GM19351 (cell line): ENCODE data around the gene KCNA1.
"Not testable (repeated sequence)": the region's sequence is repeated elsewhere in the genome, so short reads cannot be mapped to it uniquely, and the experiment has no call there.

Source experiments
- ATAC-seq: cut with Tn5 transposase; IDR thresholded peaks from one replicate; pipeline ENCODE4 v1.9.1; 2021; ENCODE audit warnings: mild to moderate bottlenecking, moderate library complexity; ENCODE audit not compliant: unreplicated experiment

Gene KCNA1

DNA sequence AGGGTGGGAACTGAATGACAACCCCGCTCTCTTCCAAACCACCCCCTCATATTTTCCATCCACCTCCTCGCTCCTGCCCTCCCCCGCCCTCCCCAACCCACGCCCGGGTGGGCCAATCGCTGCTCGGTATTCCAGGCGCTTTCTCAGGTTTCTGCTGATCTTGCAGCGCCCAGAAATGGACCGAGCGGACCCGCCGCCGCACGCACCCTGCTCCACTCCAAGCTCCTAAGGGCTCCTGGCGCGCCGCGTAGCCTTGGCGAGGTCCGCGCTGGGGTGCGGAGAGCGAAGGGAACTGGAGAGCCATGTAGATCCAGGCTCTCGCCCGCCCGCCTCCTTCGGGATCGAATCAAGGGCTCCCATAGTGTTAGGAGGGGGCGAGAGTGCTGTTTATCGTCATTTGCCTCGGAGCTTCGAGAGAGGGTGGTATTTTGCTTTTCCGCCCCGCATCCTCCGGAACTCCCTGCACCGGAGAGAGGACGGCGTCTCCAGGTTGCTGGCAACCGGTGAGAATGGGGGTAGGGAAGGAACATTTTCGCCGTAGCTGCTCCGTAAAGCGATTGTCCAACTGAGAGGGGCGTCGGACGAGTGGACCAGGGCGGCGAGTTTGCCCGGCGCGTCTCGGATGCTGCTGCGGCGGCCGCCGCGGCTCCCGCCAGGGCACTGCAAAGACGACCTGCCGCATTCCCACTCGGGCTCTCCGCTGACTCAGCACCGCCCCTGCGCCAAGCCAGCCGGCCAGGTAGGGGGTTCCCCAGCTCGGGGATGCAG, at the start of gene KCNA1:
TSS of gene KCNA1 (plus strand) at position 172 of the 768 bp plus-strand sequence. CDS start 1,474 bp downstream, outside the sequence.
- ATAC-seq: no peak

DNA sequence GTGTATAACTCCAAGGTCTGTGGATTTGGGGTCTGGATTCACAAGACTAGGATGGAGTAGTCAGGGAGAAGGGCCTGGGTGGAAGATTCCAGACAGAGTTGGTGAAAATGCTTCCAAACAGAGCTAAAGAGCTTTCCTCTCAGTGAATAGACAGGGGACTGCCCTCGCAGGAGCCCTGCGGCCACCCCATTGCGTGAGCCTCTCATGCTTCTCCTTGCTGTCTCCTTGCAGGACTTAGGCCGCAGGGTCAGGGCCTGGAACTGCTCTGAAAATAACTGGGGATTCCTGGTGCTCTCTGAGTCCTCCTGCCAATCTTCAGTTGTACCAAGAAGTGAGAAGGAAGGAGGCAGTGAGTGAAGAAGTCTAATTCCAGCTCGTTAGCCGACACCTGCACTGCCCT, 49.0 kb upstream of the KCNA1 start:
- ATAC-seq: no peak

DNA sequence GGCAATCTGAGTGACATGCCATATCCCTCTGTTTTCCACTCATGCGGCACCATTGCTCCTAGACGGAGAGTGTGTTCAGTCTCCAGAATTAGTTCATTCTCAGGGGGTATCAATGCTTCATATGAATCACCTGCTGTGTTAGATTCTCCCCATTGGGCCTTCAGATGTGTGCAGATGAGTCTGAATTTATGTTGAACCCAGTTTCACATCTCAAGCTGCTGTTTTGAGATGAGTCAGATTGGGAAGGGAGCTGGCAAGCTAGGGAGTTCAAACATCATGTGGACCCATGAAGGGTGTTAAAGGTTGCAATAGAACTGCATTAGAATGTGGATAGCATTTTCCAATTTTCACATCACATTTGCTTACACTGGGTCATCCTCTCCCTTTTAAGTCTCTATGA, 46.9 kb upstream of the KCNA1 start:
- no peak for ATAC-seq

DNA sequence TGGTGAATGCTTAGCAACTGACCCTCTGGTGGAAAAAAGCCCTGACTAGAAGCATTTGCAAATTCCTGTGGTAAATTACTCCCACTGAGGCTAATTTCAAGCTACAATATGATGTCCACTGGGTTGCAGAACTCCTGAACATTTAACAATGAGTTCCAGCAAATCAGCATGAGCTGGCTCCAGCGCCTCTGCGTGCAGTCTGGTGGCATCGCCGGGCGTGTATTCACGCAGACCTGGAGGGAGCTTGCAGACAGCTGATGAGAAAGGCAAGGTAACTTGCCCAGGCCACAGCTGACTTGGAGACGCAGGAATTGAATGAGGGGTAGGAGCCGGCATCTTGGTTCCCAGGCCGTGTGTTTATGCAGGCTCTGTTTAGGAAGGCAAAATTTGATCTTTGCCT, 45.1 kb upstream of the KCNA1 start:
- no peak for ATAC-seq

DNA sequence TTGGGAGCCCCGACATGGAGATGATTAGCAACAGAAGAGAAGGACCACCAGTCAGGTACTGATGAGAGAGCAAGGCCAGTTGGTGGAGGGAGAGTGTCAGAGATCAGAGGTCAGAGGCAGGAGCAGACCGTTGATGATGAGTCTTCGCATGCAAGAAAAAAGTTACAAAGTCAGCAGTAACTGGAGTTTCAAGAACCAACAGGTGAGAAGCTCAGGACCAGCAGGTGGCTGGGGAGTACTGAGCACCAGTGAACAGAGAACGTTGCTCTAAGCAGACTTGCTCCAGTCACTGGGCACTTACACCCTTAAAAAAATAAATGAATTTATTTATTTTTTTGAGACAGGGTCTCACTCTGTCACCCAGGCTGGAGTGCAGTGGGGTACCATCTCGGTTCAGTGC, 44.5 kb upstream of the KCNA1 start:
- ATAC-seq: no peak

DNA sequence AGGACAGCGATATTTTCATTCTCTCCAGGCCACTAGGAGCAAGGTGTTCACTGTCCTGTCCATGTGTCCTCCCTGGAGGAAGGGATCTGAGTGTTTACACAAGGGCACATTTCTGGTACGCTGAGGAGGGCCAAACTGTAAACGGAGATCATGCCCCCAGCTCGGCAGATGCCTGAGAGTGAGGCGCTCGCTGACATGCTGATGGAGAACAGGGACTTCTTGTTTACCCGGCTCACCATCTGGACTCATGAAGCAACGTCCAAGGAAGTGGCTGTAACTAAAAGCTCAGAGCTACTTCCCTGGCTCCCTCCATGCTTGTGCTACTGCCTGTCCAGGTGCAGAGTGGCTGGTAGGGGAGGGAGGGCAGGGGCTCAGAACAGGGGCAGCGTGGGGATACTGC, 43.4 kb upstream of the KCNA1 start:
- no peak for ATAC-seq

DNA sequence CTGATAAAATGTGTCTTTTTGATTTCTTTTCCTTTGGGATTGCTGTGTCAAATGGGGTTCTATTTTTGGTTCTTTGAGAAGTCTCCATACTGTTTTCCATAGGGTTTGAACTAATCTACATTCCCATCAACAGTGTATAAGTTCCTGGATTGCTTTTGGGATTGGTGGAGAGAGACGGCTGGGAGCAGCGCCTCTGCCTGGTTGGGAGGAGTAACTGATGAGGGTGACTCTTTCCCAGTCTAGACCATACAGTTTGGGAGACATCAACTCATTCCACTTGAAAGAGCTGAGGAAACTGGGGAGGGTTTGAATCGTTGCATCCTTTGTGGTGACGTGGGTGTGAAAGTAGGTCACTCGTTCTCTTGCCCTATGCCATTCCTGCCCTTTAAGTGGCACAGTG, 42.3 kb upstream of the KCNA1 start:
- ATAC-seq: no peak

DNA sequence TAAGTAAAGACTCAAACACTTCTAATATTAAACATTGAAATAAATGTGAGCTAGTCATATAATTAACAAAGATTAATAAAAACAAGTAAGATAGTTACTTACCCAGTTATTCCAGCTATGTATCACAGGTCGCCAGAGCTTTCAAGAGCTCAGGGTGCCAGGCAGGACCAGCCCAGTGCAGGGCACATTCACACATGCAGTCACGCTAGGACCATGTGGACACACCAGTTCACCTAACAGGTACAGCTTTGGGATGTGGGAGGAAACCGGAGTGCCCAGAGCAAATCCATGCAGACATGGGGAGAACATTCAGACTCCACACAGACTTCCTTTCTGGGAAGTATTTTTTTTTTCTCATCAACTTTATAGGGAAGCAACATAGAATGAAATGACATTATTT, 39.3 kb upstream of the KCNA1 start:
- no peak for ATAC-seq

DNA sequence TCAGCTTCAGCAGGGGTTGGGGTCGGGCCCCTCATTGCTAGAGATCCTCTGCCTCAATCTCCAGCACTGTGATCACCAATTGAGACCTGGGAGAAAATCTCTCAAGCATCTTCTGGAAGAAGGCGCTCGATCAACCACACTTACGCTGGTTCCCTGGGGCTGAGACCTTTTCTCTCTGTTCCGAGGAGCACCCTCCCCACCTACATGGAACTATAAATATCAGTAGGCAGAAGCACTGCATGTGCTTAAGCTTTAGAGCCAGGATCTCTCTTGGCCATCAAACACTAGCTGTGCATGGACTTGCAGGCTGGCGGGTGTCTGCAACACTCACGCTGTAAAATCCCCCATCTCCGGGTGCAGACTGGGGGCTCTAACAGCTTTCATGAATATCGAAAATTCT, 38.2 kb upstream of the KCNA1 start:
- no peak for ATAC-seq

DNA sequence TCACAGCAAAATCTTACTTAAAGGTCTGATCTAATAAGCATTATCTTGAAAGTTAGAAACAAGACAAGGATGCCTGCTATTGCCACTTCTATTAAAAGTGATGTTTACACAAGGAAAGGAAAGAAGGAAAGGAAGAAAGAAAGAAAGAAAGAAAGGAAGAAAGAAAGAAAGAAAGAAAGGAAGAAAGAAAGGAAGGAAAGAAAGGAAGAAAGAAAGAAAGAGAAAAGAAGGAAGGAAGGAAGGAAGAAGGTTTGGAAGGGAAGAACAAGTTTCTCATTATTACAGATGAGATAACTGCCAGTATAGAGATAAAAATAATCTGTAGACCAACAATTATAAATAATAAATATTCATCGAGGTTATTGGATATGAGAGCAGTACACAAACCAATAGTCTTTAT, 35.8 kb upstream of the KCNA1 start:
- ATAC-seq: no peak

DNA sequence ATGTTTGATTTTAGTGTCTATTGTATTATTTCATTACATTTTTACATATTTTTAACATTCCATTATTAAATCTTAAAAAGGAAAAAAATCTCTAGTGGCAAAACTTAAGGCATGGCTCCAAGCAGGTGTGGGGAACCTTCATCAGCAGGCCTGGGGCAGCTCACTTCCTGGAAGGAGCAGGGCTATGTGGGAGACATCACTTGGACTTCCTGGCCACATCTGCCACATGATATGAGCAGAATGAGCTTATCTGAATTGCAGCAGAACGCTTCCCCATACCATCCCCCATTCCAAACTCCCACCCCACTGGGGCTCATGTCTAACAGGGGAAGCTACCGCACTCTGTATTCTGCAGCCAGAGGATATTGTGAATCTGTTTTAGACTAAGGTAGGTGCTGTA, 35.0 kb upstream of the KCNA1 start:
- ATAC-seq: no peak

DNA sequence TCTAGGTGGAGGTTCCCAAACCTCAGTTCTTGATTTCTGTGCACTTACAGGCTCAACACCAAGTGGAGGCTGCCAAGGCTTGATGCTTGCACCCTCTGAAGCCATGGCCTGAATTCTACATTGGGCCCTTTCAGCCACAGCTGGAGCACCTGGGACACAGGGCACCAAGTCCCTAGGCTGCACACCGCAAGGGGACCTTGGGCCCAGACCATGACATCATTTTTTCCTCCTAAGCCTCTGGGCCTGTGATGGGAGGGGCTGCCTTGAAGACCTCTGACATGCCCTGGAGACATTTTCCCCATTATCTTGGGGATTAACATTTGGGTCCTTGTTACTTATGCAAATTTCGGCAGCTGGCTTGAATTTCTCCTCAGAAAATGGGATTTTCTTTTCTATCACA, 30.2 kb upstream of the KCNA1 start:
- not testable (repeated sequence) for ATAC-seq

DNA sequence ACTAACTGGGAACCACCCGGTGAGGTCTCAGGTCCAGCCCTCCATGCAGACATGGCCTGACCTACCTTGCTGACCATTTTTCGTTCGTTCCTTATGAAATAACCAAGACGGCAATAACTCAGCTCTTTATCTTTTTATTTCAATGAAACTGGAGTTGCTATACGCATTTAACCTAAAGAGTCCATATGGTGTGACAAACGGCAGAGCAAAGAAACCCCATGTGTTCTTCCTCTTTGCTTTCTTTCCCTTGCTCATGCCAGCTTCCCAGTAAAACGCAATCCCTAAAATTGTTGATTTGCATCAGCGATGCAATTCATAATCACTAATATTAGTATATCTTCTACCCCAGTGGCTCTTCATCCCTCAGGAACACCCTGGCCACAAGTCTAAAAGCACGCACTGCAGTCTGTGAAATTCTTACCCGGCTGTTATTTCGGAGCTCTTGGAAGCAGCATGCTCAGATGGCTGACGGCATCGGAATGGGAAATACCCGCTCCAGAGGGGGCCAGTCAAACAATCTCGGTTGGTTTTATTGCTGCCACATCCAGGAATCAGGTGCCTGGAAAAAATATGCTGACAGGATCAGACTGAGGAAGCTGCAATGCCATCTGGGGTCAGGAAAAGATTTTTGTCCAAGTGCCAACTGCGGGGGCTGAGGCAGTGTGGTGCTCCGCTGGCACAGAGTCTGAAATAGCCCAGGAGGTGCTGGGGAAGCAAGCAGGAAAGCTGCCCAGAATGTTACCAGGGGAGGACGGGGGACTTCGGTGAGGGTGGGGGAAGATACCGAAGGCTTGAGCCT, 28.2 kb upstream of the KCNA1 start:
- ATAC-seq: no peak

DNA sequence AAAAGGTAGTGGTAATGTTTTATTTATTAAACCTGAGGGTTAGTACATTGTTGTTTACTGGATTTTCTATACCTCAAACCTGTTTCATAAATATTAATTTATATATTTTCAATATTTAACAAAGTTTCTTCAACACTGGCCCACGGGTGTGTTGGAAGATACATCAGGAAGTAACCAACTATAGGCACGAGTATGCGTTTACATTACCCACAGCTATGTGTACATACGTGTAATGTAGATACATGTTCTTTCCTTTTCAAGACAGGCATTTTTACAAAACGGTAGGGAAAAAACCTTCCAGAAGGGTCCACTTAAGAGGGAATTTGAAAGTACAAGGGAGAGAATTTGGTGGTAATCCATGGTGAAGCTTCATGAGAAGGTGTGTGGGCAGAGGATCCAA, 17.8 kb upstream of the KCNA1 start:
- ATAC-seq: no peak

DNA sequence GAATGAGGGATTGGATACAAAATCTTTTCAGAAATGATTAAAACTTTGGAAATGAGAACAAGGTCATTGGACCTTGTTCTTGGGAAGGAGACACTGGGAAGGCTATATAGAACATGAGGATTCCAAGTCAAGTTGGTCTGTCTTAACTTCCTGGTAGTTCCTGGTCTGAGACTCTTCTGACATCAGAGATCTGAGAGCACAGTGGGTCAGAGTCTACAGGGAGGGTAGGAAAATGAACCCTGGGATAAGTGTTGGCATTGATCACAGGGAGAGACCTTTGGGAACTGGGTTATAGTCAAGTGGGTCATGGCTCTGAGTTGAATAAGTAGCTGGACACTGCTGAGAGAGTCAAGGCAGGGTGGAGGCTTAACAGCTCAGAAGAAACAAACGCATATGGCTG, 17.3 kb upstream of the KCNA1 start:
- no peak for ATAC-seq

DNA sequence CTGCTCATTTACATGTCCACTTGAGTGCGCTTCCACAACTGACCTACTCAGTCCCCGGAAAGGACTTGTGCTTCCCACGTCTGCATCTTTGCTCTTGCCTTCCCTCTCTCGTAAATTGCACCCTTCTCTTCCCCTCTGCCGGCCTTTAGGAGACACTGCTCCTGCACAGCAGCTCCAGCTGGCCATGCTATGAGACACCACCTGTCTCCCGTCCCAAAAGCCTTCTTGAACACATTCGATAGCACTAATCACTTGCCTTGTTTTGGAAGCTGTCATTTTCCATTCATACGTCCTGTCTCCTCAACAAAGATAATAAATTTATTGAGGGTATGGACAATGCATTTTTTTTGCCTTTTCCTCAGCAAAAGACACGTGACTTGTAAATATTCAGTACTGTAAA, 15.7 kb upstream of the KCNA1 start:
- ATAC-seq: no peak

DNA sequence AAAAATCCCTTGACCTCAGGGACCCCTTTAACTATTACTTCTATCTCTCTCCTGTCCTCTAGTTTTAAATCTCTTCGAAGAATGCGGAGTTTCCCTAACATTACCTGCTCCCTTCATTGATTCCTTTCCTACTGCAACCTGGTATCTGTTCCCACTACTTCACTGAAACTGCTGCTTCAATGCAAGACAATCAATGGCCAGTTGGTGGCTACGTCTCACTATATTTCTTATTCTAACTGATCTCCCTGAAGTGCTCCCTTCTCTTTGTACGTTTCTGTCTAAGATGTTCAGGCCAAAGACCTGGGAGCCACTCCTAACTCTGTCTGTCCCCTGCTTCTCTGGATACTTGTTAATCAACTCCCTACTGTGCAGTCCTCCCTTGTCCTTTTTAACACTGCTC, 10.3 kb upstream of the KCNA1 start:
- no peak for ATAC-seq

DNA sequence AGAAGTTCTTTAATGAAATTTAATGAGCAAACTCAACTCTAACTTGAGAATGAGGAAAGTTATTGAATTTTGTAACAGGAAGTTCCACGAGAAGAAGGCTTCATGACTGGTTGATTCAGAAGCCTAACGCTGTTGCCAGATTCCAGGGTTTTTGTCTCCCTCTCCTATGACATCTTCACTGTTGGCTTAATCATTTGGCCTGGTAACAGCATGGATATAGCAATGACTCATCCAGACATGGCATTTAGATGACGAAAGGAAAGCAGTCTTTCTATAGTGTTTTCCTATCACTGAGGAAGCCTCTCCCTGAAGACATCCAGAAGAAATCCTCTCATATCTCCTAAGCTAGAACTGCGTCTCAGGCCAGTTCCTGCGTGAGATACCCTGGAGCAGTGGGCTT, 9.4 kb upstream of the KCNA1 start:
- ATAC-seq: no peak

DNA sequence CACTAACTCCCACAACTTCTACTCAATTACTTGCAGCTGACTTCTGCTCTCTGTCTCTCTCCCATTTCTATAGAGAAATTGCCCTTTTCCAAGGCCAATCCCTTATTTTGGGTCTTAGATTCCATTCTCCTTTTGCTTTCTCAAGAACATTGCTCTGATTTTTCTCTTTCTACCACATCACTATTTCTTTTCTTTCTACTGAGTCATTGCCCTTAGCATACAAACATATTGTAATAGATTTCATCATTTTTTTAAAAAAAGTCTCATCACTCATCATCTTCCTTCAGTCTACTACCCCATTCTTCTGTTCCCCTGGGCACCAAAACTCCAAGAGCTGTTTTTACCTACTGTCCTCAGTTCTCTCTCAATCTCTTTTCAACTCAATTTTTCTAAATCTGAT, 4.4 kb upstream of the KCNA1 start:
- no peak for ATAC-seq

DNA sequence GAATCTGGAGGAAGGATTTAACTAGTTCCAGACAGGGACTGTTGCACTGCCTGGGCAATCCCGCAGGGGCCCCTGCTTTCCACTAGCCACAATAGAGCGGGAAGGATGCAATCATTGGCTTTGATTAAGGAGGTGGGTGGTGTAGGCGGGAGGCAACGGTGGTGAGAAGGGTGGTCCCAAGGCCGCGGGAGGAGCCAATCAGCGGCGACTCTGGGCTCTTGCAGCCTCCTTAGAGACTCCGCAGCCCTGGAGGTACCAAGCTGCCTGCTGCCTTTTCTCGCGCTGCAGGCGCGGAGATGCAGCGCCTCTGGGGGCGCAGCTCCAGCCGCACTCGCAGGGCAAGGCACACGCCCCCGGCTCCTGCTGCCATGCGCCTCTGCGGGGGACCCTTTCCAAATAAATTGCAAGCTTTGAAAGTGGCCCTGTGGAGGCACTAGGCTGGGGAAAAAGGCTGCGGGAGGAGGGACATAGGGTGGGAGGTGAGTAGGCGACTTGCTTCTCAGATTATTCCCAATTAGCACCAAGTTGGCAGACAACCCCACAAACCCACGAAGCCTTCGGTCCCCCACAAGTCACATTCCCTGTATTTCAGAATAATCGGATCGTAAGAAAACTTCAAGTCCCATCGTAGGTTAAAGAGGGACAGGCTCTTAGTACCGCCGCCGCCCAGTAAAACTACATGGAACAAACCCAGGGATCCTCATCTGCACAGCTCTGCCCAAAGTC, 858 bp upstream of the KCNA1 start:
- ATAC-seq: peak; percentile 56

DNA sequence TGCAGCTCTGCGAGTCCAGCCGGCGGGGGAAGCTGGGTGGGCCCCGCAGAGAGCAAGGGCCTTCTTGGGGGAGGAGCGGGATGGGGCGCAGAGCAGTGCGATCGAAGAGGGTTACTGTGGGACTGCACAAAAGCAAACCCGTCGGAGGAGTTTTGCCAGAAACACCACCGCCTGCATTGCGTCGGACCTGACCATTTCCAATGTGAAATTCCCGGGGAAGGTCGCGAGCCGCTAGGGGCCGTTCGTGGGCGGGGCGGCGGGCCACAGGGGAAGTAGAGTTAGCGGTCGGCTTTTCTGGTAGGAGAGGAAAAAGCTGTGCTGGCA, 333 bp upstream of the KCNA1 start:
- no peak for ATAC-seq
